Muscle layer of duodenum (tissue), 2 donors: ENCODE measurements around the gene DLG1.

ENCODE experiments used
- H3K27ac ChIP-seq: one replicate; pipeline ENCODE4 v1.7.0; 2013; ENCODE audit warnings: mild to moderate bottlenecking, low read length
- H3K27me3 ChIP-seq: one replicate; pipeline ENCODE4 v1.7.0; 2013; ENCODE audit warnings: low read depth, mild to moderate bottlenecking, control low read depth, low read length
- H3K36me3 ChIP-seq, 2 donors: one replicate each; pipeline ENCODE4 v1.7.0; 2013; ENCODE audit warnings: low read length in 2 of 2, control low read depth in 1 of 2, mild to moderate bottlenecking in 1 of 2; ENCODE audit not compliant: insufficient read depth in 2 of 2, control insufficient read depth in 1 of 2
- H3K4me1 ChIP-seq, 2 donors: one replicate each; pipeline ENCODE4 v1.7.0; 2013; ENCODE audit warnings: low read length in 2 of 2, mild to moderate bottlenecking in 2 of 2, control low read depth in 1 of 2, moderate library complexity in 1 of 2; ENCODE audit not compliant: insufficient read depth in 2 of 2, control insufficient read depth in 1 of 2
- H3K4me3 ChIP-seq, 2 donors: one replicate each; pipeline ENCODE4 v1.7.0; 2013; ENCODE audit warnings: low read length in 2 of 2, low read depth in 1 of 2, mild to moderate bottlenecking in 1 of 2
- H3K9me3 ChIP-seq, 2 donors: one replicate each; pipeline ENCODE4 v1.7.0; 2013; ENCODE audit warnings: low read length in 2 of 2, control low read depth in 1 of 2, mild to moderate bottlenecking in 1 of 2; ENCODE audit not compliant: control insufficient read depth in 1 of 2
- donor health status: healthy.

The DLG1 gene

DNA sequence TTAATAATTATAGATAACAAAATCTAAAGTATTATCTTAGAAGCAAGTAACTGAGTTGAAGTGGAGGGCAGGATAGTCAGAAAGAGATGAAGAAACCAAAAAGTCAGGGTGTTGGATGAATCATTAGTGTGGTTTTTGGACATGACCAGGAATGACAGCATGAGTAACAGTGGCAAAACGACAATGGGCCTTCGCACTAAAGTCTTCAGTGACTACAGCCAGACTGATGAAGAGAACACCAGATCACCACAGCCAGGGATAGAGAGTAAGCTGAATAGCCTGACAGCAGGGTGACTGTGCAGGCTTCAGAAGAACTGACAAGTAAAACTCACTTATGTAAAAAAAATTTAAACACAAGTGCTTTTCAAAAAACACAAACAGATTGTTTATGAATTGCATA is 172.8 kb downstream of the DLG1 start:
- no peak overlapping the region for H3K27ac ChIP-seq
- H3K27me3 ChIP-seq = no peaks in the 10 kb centered on the region
- no peaks in the 10 kb centered on the region for H3K9me3 ChIP-seq
- no peaks in the 10 kb centered on the region for H3K4me1 ChIP-seq
- H3K4me3 ChIP-seq = no peak overlapping the region
- H3K36me3 ChIP-seq = peaks cover 4 to 13% of the 10 kb centered on the region in 2 donors

GRCh38 chr3:197124713-197125112 is 173.7 kb downstream of the DLG1 start:
- Histone ChIP-seq H3K4me3 (no peak overlapping the region), H3K9me3 (no peaks in the 10 kb centered on the region), H3K27ac (no peak overlapping the region), H3K36me3 (peaks cover 4 to 13% of the 10 kb centered on the region in 2 donors), H3K27me3 (no peaks in the 10 kb centered on the region), H3K4me1 (no peaks in the 10 kb centered on the region)

DNA sequence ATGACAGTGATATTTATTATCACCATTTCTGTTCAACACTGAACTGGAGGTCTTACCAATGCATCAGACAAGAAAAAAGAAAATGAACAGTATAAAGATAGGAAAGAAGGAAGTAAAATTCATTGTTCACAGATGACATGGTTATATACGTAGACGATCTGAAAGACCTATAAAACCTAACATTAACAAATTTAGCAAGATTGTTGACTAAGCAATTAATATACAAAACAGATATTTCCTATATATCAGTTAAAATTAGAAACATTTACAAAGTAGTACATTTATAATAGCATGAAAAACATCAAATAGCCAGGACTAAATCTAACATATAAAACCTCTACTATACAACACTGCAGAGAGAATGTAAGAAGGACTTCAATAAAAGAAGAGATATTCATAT is 176.0 kb downstream of the DLG1 start:
- Histone ChIP-seq H3K27ac (no peak overlapping the region), H3K27me3 (no peaks in the 10 kb centered on the region), H3K9me3 (no peaks in the 10 kb centered on the region), H3K4me3 (no peak overlapping the region), H3K36me3 (no peaks in the 10 kb centered on the region), H3K4me1 (no peaks in the 10 kb centered on the region)

DNA sequence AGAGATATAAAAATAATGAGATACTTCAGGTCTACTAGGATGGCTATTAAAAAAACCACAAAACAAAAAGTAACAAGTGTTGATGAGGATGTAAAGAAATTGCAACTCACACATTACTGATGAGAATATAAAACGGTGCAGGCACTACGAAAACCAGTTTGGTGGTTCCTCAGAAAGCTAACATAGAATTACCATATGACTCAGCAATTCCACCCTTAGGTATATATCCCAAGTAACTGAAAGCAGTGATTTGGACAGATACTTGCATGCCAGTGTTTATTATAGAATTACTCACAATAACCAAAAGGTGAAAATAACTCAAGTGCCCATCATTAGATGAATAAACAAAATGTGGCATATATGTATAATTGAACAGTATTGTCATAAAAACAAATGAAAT is 181.3 kb downstream of the DLG1 start:
- Histone ChIP-seq H3K4me3 (no peak overlapping the region), H3K4me1 (no peaks in the 10 kb centered on the region), H3K27me3 (no peaks in the 10 kb centered on the region), H3K36me3 (peaks cover 0 to 5% of the 10 kb centered on the region in 2 donors), H3K9me3 (no peaks in the 10 kb centered on the region), H3K27ac (no peak overlapping the region)

GRCh38 chr3:197114007-197114406 is 184.4 kb downstream of the DLG1 start:
- no peak overlapping the region for H3K4me3 ChIP-seq
- no peaks in the 10 kb centered on the region for H3K4me1 ChIP-seq
- H3K36me3 ChIP-seq = peaks cover 5 to 18% of the 10 kb centered on the region in 2 donors
- H3K27me3 ChIP-seq = no peaks in the 10 kb centered on the region
- H3K27ac ChIP-seq = no peak overlapping the region
- no peaks in the 10 kb centered on the region for H3K9me3 ChIP-seq

GRCh38 chr3:197111685-197112084 is 186.7 kb downstream of the DLG1 start:
- Histone ChIP-seq H3K4me1 (no peaks in the 10 kb centered on the region), H3K27ac (no peak overlapping the region), H3K27me3 (no peaks in the 10 kb centered on the region), H3K4me3 (no peak overlapping the region), H3K36me3 (peaks cover 5 to 18% of the 10 kb centered on the region in 2 donors), H3K9me3 (no peaks in the 10 kb centered on the region)

DNA sequence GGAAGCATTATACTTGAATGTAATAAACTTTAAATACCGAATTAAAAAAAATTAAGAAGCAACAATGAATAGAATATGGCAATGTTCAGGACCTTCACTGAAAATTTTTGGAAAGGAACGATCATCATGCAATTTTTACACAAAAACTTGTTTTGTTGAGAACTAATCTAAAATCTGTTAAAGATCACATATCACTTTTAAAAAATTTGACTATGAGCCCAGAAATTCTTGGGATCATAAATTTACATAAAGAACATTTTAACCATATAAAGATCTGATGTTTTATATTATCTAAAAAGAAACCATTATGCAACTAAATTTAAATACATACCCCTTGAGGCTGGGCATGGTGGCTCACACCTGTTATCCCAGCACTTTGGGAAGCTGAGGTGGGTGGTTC is 192.6 kb downstream of the DLG1 start:
- H3K4me3 ChIP-seq = no peak overlapping the region
- H3K27me3 ChIP-seq = no peaks in the 10 kb centered on the region
- no peak overlapping the region for H3K27ac ChIP-seq
- H3K4me1 ChIP-seq = no peaks in the 10 kb centered on the region
- no peaks in the 10 kb centered on the region for H3K9me3 ChIP-seq
- peaks cover 4 to 8% of the 10 kb centered on the region in 2 donors for H3K36me3 ChIP-seq

- H3K4me3 ChIP-seq = no peak overlapping the region
- no peaks in the 10 kb centered on the region for H3K27me3 ChIP-seq
- no peak overlapping the region for H3K27ac ChIP-seq
- peaks cover 0 to 10% of the 10 kb centered on the region in 2 donors for H3K36me3 ChIP-seq
- no peaks in the 10 kb centered on the region for H3K9me3 ChIP-seq
- H3K4me1 ChIP-seq = no peaks in the 10 kb centered on the region
Observed at GRCh38 chr3:197104738-197105137, 193.7 kb downstream of the DLG1 start.

DNA sequence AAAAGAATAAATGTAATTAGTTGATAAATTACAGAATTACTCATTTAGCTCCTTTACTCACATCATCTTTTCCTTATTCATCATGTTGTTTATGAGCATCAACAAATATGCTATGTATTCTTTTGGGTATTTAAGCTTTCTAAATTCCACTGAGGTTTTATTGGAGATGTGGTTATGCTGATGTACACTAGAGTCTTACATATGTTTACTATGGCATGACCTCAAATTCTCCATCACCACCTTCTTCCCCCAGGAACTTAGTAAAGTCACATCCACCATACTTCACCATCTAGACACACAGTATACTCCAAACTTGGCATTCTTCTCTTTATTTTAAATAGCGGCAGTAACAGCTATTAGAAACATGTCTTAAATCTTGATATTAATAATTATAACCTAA is 194.6 kb downstream of the DLG1 start:
- H3K27me3 ChIP-seq = no peaks in the 10 kb centered on the region
- H3K27ac ChIP-seq = no peak overlapping the region
- H3K36me3 ChIP-seq = peaks cover 0 to 6% of the 10 kb centered on the region in 2 donors
- H3K9me3 ChIP-seq = no peaks in the 10 kb centered on the region
- H3K4me1 ChIP-seq = no peaks in the 10 kb centered on the region
- H3K4me3 ChIP-seq = no peak overlapping the region

GRCh38 chr3:197093871-197094270 is 204.5 kb downstream of the DLG1 start:
- H3K27ac ChIP-seq = no peak overlapping the region

GRCh38 chr3:197088370-197088769 is 210.0 kb downstream of the DLG1 start:
- H3K4me3 ChIP-seq = no peak overlapping the region
- H3K9me3 ChIP-seq = no peaks in the 10 kb centered on the region
- no peaks in the 10 kb centered on the region for H3K4me1 ChIP-seq
- peaks cover 0 to 9% of the 10 kb centered on the region in 2 donors for H3K36me3 ChIP-seq
- H3K27ac ChIP-seq = no peak overlapping the region
- no peaks in the 10 kb centered on the region for H3K27me3 ChIP-seq

More at GRCh38 chr3:197093871-197094270, 204.5 kb downstream of the DLG1 start:
- no peaks in the 10 kb centered on the region for H3K9me3 ChIP-seq
- H3K4me3 ChIP-seq = no peak overlapping the region
- H3K27me3 ChIP-seq = no peaks in the 10 kb centered on the region
- H3K36me3 ChIP-seq = peaks cover 0 to 7% of the 10 kb centered on the region in 2 donors
- H3K4me1 ChIP-seq = no peaks in the 10 kb centered on the region

DNA sequence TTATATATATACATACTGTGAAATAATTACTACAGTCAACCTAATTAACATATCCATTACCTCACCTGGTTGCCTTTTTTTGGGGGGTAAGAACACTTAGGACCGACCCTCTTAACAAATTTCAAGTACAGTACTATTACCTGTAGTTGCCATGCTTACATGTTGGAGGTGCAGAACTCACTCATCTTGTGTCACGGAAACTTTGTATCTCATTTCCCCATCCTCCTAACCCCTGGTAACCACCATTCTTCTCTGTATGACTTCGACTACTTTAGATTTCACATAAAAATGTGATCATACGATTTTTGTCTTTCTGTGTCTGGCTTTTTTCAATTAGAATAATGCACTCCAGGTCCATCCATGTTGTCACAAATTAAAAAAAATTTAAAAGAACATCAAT is 213.3 kb downstream of the DLG1 start:
- Histone ChIP-seq H3K27ac (no peak overlapping the region), H3K4me1 (no peaks in the 10 kb centered on the region), H3K9me3 (no peaks in the 10 kb centered on the region), H3K4me3 (no peak overlapping the region), H3K36me3 (peaks cover 0 to 9% of the 10 kb centered on the region in 2 donors), H3K27me3 (no peaks in the 10 kb centered on the region)
